Measurements from ENCODE around the gene FSCN2. TPM values are rescaled to one million over a fixed set of nuclear protein-coding genes. Genes with fewer than 3 reads are reported as not detected.

FSCN2 gene
- total RNA-seq, 1 experiment from 2014 or later, result 4.3 TPM

- peaks cover 25% of the 10 kb centered on the region for H3K4me1 ChIP-seq (replicated peaks; ENCODE audit: insufficient read depth)
- peaks cover 23% of the 10 kb centered on the region for H3F3A ChIP-seq (ENCODE audit: insufficient read depth, low read depth)
- H3K27me3 ChIP-seq (ENCODE audit: insufficient read depth, low read depth), result no peaks in the 10 kb centered on the region
- H3K9me2 ChIP-seq (ENCODE audit: insufficient read depth), result no peaks in the 10 kb centered on the region
- H2AFZ ChIP-seq, result no peak overlapping the region
- no peaks in the 10 kb centered on the region for H3K9me3 ChIP-seq (ENCODE audit: insufficient read depth, low read depth)
- H3K36me3 ChIP-seq (ENCODE audit: low read depth), result no peaks in the 10 kb centered on the region
- CTCF ChIA-PET, result interaction anchor here (0.9 kb wide), 1 partner anchor 19 kb away, joined by 4 read pairs; no protein-coding TSS in a partner anchor
- H4K20me1 ChIP-seq (ENCODE audit: insufficient read depth), result no peaks in the 10 kb centered on the region
- TF ChIP-seq CTCF (conservative IDR thresholded peaks at IDR 0.05) (no peak), EZH2 (IDR thresholded peaks at IDR 0.05; ENCODE audit: low read depth) (no peak)
- BruUV-seq (replicated peaks), result no TSS peak
- H3K4me2 ChIP-seq, result peak overlapping the region; percentile 80
- H3K4me3 ChIP-seq, result peak overlapping the region; percentile 65; the same call in 1 of the 2 replicates
- intact Hi-C loops (cut with micrococcal nuclease; ENCODE audit: unreplicated experiment), result loop anchor here (1.0 to 2.0 kb wide), 3 partner anchors 34 to 82 kb away; partner anchors contain the start of gene FAAP100
- H3K79me2 ChIP-seq (ENCODE audit: low read depth), result peaks cover 20% of the 10 kb centered on the region
- DNase-seq, result peak in 1 of 2 experiments; percentile 78
- H3K27ac ChIP-seq, result peak overlapping the region; percentile 26; the same call in 1 of the 2 replicates
- POLR2A ChIA-PET (ENCODE audit: unreplicated experiment), result interaction anchor here (0.5 to 1.2 kb wide), 10 partner anchors 9 to 394 kb away, joined by 3 to 27 read pairs (median 4); partner anchors contain the start of gene FSCN2
Observed at GRCh38 chr17:81518785-81519283, 9.3 kb upstream of the FSCN2 start.

GRCh38 chr17:81519284-81520020, 8.7 kb upstream of the FSCN2 start:
- H3K79me2 ChIP-seq (ENCODE audit: low read depth), result peaks cover 18% of the 10 kb centered on the region
- no peaks in the 10 kb centered on the region for H3K9me3 ChIP-seq (ENCODE audit: insufficient read depth, low read depth)
- TF ChIP-seq EZH2 (IDR thresholded peaks at IDR 0.05; ENCODE audit: low read depth) (no peak), CTCF (conservative IDR thresholded peaks at IDR 0.05) (peak; percentile 64)
- ChIA-PET POLR2A (ENCODE audit: unreplicated experiment) (interaction anchor here (0.6 to 1.2 kb wide), 6 partner anchors 8 to 206 kb away, joined by 3 to 7 read pairs (median 4); partner anchors contain the start of gene FSCN2), CTCF (interaction anchor here (0.9 kb wide), 1 partner anchor 19 kb away, joined by 4 read pairs; no protein-coding TSS in a partner anchor)
- peak overlapping the region; percentile 65 for H3K4me3 ChIP-seq
- peak overlapping the region; percentile 80 for H3K4me2 ChIP-seq
- peaks cover 25% of the 10 kb centered on the region for H3K4me1 ChIP-seq (replicated peaks; ENCODE audit: insufficient read depth)
- no TSS peak for BruUV-seq (replicated peaks)
- H3K27ac ChIP-seq, result peak overlapping the region; percentile 45
- intact Hi-C loops (cut with micrococcal nuclease; ENCODE audit: unreplicated experiment), result loop anchor here (2.0 kb wide), 2 partner anchors 33 to 57 kb away; partner anchors contain the start of gene FAAP100
- no peak overlapping the region for H2AFZ ChIP-seq
- no peaks in the 10 kb centered on the region for H3K9me2 ChIP-seq (ENCODE audit: insufficient read depth)
- H3F3A ChIP-seq (ENCODE audit: insufficient read depth, low read depth), result peaks cover 19% of the 10 kb centered on the region
- no peaks in the 10 kb centered on the region for H4K20me1 ChIP-seq (ENCODE audit: insufficient read depth)
- no peaks in the 10 kb centered on the region for H3K36me3 ChIP-seq (ENCODE audit: low read depth)
- H3K27me3 ChIP-seq (ENCODE audit: insufficient read depth, low read depth), result no peaks in the 10 kb centered on the region
- DNase-seq, result peak; percentile 66 to 96

GRCh38 chr17:81520021-81520901, 7.9 kb upstream of the FSCN2 start:
- CTCF ChIA-PET, result no interaction called here
- POLR2A ChIA-PET (ENCODE audit: unreplicated experiment), result no interaction called here
- H3K4me1 ChIP-seq (replicated peaks; ENCODE audit: insufficient read depth), result peaks cover 25% of the 10 kb centered on the region
- H3F3A ChIP-seq (ENCODE audit: insufficient read depth, low read depth), result peaks cover 14% of the 10 kb centered on the region
- no peaks in the 10 kb centered on the region for H3K9me2 ChIP-seq (ENCODE audit: insufficient read depth)
- peak overlapping the region; percentile 65 for H3K4me3 ChIP-seq
- intact Hi-C loops (cut with micrococcal nuclease; ENCODE audit: unreplicated experiment), result no loop called here
- H3K27me3 ChIP-seq (ENCODE audit: insufficient read depth, low read depth), result no peaks in the 10 kb centered on the region
- DNase-seq, result no peak
- peak overlapping the region; percentile 45; the same call in 1 of the 2 replicates for H3K27ac ChIP-seq
- H4K20me1 ChIP-seq (ENCODE audit: insufficient read depth), result no peaks in the 10 kb centered on the region
- H3K36me3 ChIP-seq (ENCODE audit: low read depth), result no peaks in the 10 kb centered on the region
- H3K79me2 ChIP-seq (ENCODE audit: low read depth), result peaks cover 16% of the 10 kb centered on the region
- H3K4me2 ChIP-seq, result peak overlapping the region; percentile 80
- H3K9me3 ChIP-seq (ENCODE audit: insufficient read depth, low read depth), result no peaks in the 10 kb centered on the region
- no peak overlapping the region for H2AFZ ChIP-seq
- no peak for TF ChIP-seq EZH2 (IDR thresholded peaks at IDR 0.05; ENCODE audit: low read depth)
- no TSS peak for BruUV-seq (replicated peaks)
